GM20000 (cell line): ENCODE measurements around the gene CC2D1B.

Experiments used
- DNase-seq: peaks from one replicate; pipeline ENCODE4 v3.0.0; 2012; ENCODE audit warnings: low spot score
- TF ChIP-seq, protein P1 (sequence below): IDR thresholded peaks from 2 replicates; pipeline ENCODE4 v1.5.1; 2012; ENCODE audit warnings: mild to moderate bottlenecking, control low read depth; ENCODE audit errors: extremely low read depth, missing control alignments

The CC2D1B gene

DNA sequence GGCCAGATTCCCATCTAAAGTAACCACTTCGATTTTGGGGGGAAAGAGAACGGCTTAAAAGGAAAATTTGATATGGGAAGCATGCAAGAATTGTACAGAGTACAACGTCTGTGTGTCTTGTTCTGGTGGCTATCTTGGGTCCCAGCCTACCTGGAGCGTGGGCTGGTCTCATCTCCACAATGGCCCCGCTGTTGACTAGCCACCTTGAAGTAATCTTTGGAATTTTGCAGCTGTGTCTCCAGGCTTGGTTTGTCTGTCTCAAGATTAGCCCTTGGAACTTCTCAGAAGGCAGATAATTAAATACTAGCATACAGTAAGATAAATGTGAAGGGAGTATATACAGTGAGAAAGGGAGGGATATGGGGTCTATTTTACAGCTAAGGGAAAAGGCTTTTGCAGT is 1.3 kb upstream of the CC2D1B start:
- TF ChIP-seq, protein P1, sequence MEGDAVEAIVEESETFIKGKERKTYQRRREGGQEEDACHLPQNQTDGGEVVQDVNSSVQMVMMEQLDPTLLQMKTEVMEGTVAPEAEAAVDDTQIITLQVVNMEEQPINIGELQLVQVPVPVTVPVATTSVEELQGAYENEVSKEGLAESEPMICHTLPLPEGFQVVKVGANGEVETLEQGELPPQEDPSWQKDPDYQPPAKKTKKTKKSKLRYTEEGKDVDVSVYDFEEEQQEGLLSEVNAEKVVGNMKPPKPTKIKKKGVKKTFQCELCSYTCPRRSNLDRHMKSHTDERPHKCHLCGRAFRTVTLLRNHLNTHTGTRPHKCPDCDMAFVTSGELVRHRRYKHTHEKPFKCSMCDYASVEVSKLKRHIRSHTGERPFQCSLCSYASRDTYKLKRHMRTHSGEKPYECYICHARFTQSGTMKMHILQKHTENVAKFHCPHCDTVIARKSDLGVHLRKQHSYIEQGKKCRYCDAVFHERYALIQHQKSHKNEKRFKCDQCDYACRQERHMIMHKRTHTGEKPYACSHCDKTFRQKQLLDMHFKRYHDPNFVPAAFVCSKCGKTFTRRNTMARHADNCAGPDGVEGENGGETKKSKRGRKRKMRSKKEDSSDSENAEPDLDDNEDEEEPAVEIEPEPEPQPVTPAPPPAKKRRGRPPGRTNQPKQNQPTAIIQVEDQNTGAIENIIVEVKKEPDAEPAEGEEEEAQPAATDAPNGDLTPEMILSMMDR = no peak
- DNase-seq = no peak

DNA sequence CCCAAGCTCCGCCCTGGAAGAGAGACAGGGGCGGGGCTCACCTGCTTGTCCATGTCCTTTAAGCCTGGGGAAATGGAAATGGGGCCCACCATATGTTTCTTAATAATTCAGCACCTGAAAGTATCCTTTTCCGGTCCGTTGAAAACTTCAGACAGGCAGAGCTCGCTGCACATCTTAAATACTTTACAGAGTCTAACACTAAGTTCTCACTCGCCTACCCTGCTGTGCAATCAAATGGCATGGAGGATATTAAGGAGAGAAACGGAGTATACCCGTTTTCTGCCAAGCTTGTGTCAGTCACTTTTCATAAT is 467 bp upstream of the CC2D1B start:
- DNase-seq = no peak
- TF ChIP-seq, protein P1 = no peak

DNA sequence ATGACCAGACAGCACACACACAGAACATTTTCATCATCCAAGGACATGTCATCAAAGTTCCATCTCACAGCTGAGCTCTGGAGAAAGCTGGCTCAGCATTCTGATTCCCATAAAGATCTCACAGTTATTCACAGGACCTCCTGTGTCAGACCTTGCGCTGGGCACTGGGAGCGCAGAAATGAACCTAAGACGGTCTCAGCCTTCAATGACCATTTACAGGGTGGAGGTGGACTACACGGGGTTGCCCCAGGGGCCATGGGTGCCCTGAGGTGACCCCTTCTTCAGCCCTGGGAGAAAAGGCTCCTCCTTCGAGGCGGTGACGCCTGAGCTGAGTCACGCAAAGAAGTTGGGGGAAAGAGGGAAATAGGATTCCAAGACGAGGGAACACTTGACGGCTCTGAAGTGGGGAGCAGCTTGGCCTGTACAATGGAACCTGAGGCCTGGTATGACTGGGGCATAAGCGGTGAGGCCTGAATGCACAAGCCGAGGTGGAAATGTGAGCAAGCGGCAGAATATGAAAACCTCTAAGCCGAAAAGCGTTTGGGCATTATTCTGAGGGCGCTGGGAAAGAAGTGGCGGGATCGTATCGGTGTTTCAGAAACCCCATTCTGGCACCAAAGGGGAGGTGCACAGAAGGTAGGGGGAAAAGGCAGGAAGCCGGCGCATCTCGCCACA is 797 bp downstream of the CC2D1B start:
- DNase-seq = no peak
- TF ChIP-seq, protein P1 = no peak

DNA sequence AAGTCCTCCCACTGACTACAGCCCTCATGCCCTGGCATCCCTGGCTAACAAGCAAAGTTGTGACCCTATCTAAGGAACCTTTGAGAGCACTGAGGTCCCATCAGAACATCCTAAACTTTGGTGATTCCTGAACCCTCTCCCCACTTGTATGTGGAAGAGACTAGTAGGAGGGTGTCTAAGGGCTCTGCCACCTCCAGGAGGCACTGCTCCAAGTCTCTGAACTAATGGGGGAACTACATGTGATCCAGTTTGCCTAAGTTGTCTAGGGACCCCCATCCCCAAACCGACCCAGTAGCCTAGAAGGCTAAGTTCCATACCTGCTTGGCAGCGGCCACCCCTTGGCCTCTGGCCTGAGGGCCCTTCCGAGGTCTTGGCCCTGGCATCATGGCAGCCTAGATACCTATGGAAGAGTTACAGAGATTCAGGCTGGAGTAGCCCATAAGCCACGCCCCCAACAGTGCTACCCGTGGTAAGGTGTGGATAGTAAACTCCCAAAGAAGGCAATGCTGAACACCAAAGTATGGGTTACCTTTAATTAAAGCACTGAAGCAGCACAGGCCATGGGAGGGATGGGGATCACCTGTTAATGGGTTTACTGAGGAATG is 1.7 kb downstream of the CC2D1B start:
- TF ChIP-seq, protein P1 = no peak
- no peak for DNase-seq

DNA sequence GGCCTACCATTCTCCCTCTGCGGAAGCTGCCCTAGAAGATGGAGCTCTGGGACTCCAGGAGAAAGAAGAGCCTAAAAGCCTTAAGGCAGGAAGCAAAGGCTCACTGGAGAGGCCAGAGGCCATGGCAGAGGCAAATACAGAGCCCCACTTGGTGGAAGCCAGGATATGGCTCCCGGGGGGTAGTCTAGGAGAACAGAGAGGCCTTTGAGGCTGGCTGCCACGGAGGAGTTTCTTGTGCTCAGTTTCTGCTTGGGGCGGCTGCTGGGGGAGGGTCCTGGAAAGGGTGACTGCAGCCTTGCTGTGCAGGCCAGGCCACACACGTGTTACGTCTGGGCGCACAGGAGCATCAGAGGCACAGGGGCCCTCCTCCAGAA is 5.4 kb downstream of the CC2D1B start:
- TF ChIP-seq, protein P1 = no peak
- DNase-seq = no peak

DNA sequence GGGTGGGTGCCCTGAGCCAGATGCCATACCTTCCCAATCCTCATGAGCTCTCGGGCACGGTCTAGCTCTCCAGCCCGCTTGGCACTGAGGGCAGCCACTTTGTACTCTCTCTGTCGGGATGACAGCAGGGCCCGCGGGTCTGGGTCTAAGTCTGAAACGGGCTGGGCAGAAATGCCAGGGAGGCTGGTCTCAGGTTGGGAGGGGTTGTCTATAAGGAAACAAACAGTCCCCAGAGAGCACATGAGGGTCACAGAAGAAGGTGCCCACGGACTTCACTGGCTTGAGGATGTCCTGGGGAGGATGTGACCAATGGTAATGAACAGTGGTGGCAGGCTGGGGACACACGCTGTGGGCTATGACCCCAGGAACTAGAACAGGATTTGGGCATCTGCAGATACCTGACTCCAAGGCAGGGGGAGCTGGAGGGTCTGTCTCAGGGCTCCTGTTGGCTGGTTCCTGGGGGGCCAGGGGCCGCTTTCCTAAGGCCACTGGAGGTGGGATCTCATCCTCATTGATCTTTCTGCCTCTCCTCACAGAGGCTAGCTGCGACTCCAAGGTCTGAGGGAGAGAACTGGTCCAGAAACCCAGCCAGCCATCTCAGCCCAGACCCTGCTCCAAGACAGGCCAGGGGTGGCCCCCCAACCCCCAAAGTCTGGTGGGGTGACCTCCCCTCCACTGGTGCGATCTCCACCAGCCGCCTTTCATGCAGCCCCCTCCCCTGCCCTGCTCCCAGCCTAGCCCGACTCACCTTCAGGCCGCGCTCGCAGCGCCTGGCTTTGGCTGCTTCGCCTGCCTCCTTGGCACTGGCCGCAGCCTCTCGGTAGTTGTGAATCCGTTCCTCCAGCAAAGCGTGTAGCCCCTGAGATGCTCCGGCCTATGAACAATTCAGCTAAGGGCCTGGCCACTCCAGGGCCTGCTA is 6.1 kb downstream of the CC2D1B start:
- TF ChIP-seq, protein P1 = no peak
- no peak for DNase-seq
